HepG2 (cell line): ENCODE results near the gene SLC22A7. TPM values are rescaled to one million over a fixed set of nuclear protein-coding genes. Genes with fewer than 3 reads are reported as not detected.

ENCODE experiments used
- AHDC1 ChIP-seq: sonication (generic); formaldehyde crosslinking; IDR thresholded peaks from 2 replicates; pipeline ENCODE4 v1.5.1; 2020; ENCODE audit warnings: mild to moderate bottlenecking, missing genetic modification reagents, borderline replicate concordance
- ATF1 ChIP-seq: IDR thresholded peaks from 2 replicates; pipeline ENCODE4 v1.6.1; 2016; ENCODE audit warnings: mild to moderate bottlenecking, control low read depth
- BATF2 ChIP-seq: sonication (generic); formaldehyde crosslinking; IDR thresholded peaks from 2 replicates; pipeline ENCODE4 v1.8.0; 2022; ENCODE audit warnings: mild to moderate bottlenecking, missing genetic modification reagents, moderate library complexity
- EEA1 ChIP-seq: sonication (generic); formaldehyde crosslinking; IDR thresholded peaks from 2 replicates; pipeline ENCODE4 v1.5.1; 2020; ENCODE audit warnings: mild to moderate bottlenecking, missing genetic modification reagents, borderline replicate concordance
- KDM6A ChIP-seq: IDR thresholded peaks from 2 replicates; pipeline ENCODE4 v1.6.1; 2016; ENCODE audit warnings: low read depth
- KLF6 ChIP-seq: IDR thresholded peaks from 2 replicates; pipeline ENCODE4 v1.8.0; 2016; ENCODE audit warnings: missing biosample characterization, missing genetic modification reagents
- KMT2A ChIP-seq: sonication (generic); formaldehyde crosslinking; IDR thresholded peaks from 2 replicates; pipeline ENCODE4 v1.4.0; 2020; ENCODE audit warnings: missing genetic modification reagents
- MAZ ChIP-seq, 2 experiments: sonication (generic) in 1 of 2; formaldehyde crosslinking in 1 of 2; IDR thresholded peaks; 2 replicates each; pipeline versions ENCODE4 v1.5.0 to v1.6.1; 2012 to 2020; ENCODE audit warnings: low read depth in 2 of 2, mild to moderate bottlenecking in 2 of 2, borderline replicate concordance in 1 of 2, improper control_type of control experiment in 1 of 2, low read length in 1 of 2, missing genetic modification reagents in 1 of 2, moderate library complexity in 1 of 2
- NFE2L1 ChIP-seq: sonication (generic); formaldehyde crosslinking; IDR thresholded peaks from 2 replicates; pipeline ENCODE4 v1.4.0; 2020; ENCODE audit warnings: missing genetic modification reagents, mild to moderate bottlenecking, borderline replicate concordance
- PRDM4 ChIP-seq: sonication (generic); formaldehyde crosslinking; IDR thresholded peaks from 2 replicates; pipeline ENCODE4 v1.9.0; 2021; ENCODE audit warnings: missing genetic modification reagents, borderline replicate concordance
- RBAK ChIP-seq: sonication (generic); formaldehyde crosslinking; IDR thresholded peaks from 2 replicates; pipeline ENCODE4 v1.5.1; 2020; ENCODE audit warnings: mild to moderate bottlenecking, missing genetic modification reagents
- RFXANK ChIP-seq: IDR thresholded peaks from 2 replicates; pipeline ENCODE4 v1.6.1; 2016
- SETDB1 ChIP-seq: sonication (generic); formaldehyde crosslinking; IDR thresholded peaks from 2 replicates; pipeline ENCODE4 v1.5.1; 2020; ENCODE audit warnings: missing genetic modification reagents, mild to moderate bottlenecking, borderline replicate concordance
- ZNF17 ChIP-seq: sonication (generic); formaldehyde crosslinking; IDR thresholded peaks from 2 replicates; pipeline ENCODE4 v1.5.0; 2020; ENCODE audit warnings: mild to moderate bottlenecking, missing genetic modification reagents
- ZNF343 ChIP-seq: sonication (generic); formaldehyde crosslinking; IDR thresholded peaks from 2 replicates; pipeline ENCODE4 v1.4.0; 2020; ENCODE audit warnings: mild to moderate bottlenecking, missing genetic modification reagents
- ZNF619 ChIP-seq: sonication (generic); formaldehyde crosslinking; IDR thresholded peaks from 2 replicates; pipeline ENCODE4 v1.4.0; 2020; ENCODE audit warnings: mild to moderate bottlenecking, missing genetic modification reagents
- ZNF776 ChIP-seq: sonication (generic); formaldehyde crosslinking; IDR thresholded peaks from 2 replicates; pipeline ENCODE4 v1.4.0; 2020; ENCODE audit warnings: mild to moderate bottlenecking, missing genetic modification reagents
- polyA plus RNA-seq, 8 experiments: library from polyadenylated mRNA; depleted of rRNA in 3 of 8; stranded (reverse) in 7 of 8; unstranded in 1 of 8; fragments of >200 nt; fragmentation: Illumina TruSeq in 4 of 8; extraction: Trizol in 4 of 8; gene quantifications; 2 replicates each; pipeline versions ENCODE4 v1.2.1 to v1.2.3, GENCODE V29; 2011 to 2016; ENCODE audit warnings: low read depth in 4 of 8, missing spikeins in 1 of 8, mixed read lengths in 1 of 8; ENCODE audit not compliant: insufficient read depth in 1 of 8
- total RNA-seq, 5 experiments: library from RNA; depleted of rRNA; stranded (reverse); fragments of >200 nt; fragmentation: Illumina TruSeq; extraction: Trizol; gene quantifications; 2 replicates each; pipeline ENCODE4 v1.2.3, GENCODE V29; 2016; ENCODE audit warnings: low read depth in 1 of 5
- TF ChIP-seq, protein P1 (sequence below): IDR thresholded peaks from 2 replicates; pipeline ENCODE4 v1.6.1; 2016; ENCODE audit warnings: mild to moderate bottlenecking

SLC22A7 gene
- total and polyA plus RNA-seq, 2 of the 13 experiments (the other 11 are each of a cell fraction or from before 2014, with no cell fraction given): 5.3 to 22.6 TPM

GRCh38 chr6:43297644-43298564 is at the start of gene SLC22A7 (continued):
- no peak for TF ChIP-seq PRDM4
- TF ChIP-seq ZNF619 (CRISPR knock-in tag): no peak
- TF ChIP-seq ZNF343: 0 out of 2 replicates have a peak, but pooled peaks have one; percentile 63
- TF ChIP-seq, protein P1, sequence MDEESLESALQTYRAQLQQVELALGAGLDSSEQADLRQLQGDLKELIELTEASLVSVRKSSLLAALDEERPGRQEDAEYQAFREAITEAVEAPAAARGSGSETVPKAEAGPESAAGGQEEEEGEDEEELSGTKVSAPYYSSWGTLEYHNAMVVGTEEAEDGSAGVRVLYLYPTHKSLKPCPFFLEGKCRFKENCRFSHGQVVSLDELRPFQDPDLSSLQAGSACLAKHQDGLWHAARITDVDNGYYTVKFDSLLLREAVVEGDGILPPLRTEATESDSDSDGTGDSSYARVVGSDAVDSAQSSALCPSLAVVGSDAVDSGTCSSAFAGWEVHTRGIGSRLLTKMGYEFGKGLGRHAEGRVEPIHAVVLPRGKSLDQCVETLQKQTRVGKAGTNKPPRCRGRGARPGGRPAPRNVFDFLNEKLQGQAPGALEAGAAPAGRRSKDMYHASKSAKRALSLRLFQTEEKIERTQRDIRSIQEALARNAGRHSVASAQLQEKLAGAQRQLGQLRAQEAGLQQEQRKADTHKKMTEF (CRISPR knock-in tag): 0 out of 2 replicates have a peak, but pooled peaks have one; percentile 33
- TF ChIP-seq MAZ (IDR thresholded peaks at IDR 0.05; ENCODE audit: borderline replicate concordance, low read depth, low read length): no peak
- no peak; the same call in none of the 2 replicates for TF ChIP-seq MAZ (CRISPR knock-in tag; IDR thresholded peaks at IDR 0.05; ENCODE audit: low read depth)
- no peak for TF ChIP-seq ZNF17 (CRISPR knock-in tag)
- no peak for TF ChIP-seq ATF1
- no peak for TF ChIP-seq KLF6 (CRISPR knock-in tag)
- peak; percentile 89; the same call in 1 of the 2 replicates for TF ChIP-seq EEA1 (CRISPR knock-in tag)
- TF ChIP-seq SETDB1: no peak
- TF ChIP-seq NFE2L1: no peak
- TF ChIP-seq RBAK (CRISPR knock-in tag): no peak
- TF ChIP-seq BATF2 (CRISPR knock-in tag): no peak
- peak; percentile 66 for TF ChIP-seq KDM6A (CRISPR knock-in tag)
- no peak for TF ChIP-seq ZNF776
- TF ChIP-seq AHDC1 (CRISPR knock-in tag): no peak; the same call in 1 of the 2 replicates
- TF ChIP-seq KMT2A (CRISPR knock-in tag): peak; percentile 66; the same call in 1 of the 2 replicates
- TF ChIP-seq RFXANK: no peak
